Measurements from ENCODE around the gene RHOU.

DNA sequence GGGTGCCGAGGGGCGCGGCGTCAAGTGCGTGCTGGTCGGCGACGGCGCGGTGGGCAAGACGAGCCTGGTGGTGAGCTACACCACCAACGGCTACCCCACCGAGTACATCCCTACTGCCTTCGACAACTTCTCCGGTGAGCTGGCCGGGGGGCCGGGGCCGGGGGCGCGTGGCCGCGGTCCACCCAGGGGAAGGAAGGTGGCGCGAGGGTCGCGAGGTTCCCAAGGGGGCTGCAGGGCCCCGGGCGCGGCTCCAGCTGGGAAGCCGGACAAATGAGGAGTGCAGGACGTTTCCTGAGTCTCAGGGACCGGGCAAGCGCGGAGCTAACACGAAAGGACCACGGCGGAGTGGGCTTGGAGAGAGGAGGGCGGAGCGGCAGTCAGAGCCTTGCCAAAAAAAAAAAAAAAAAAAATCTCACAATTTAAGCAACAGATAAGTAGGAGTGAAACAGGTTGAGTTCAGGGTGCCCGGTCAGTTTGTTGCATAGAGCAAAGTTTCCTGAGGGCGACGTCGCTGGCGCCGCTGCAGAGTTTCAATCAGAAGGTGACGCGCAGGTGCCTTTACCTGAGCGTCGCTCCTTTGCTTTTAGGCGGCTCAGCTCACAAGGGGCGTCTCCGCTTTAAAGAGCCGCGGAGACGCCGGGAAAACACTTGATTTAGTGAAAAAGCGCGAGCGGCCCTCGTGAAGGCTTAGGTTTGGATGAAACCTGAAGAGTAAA is 750 bp downstream of the RHOU start:
- TF ChIP-seq KMT2B (CRISPR knock-in tag; IDR thresholded peaks at IDR 0.05) (no peak; the same call in 1 of the 2 replicates), ZNF790 (CRISPR knock-in tag; IDR thresholded peaks at IDR 0.05; ENCODE audit: borderline replicate concordance) (no peak), ZNF564 (CRISPR knock-in tag; IDR thresholded peaks at IDR 0.05) (no peak), NFKBIZ (CRISPR knock-in tag; IDR thresholded peaks at IDR 0.05) (no peak), POGZ (CRISPR knock-in tag; IDR thresholded peaks at IDR 0.05) (0 out of 2 replicates have a peak, but pooled peaks have one; percentile 27), IKZF1 (IDR thresholded peaks at IDR 0.05) (no peak), NR2F1 (CRISPR knock-in tag; IDR thresholded peaks at IDR 0.05) (no peak), ZFY (CRISPR knock-in tag; IDR thresholded peaks at IDR 0.05) (no peak), NFIC (IDR thresholded peaks at IDR 0.05; ENCODE audit: low read length) (no peak)
- TF ChIP-seq, protein P1, sequence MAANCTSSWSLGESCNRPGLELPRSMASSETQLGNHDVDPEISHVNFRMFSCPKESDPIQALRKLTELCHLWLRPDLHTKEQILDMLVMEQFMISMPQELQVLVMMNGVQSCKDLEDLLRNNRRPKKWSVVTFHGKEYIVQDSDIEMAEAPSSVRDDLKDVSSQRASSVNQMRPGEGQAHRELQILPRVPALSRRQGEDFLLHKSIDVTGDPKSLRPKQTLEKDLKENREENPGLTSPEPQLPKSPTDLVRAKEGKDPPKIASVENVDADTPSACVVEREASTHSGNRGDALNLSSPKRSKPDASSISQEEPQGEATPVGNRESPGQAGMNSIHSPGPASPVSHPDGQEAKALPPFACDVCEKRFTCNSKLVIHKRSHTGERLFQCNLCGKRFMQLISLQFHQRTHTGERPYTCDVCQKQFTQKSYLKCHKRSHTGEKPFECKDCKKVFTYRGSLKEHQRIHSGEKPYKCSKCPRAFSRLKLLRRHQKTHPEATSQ (CRISPR knock-in tag; IDR thresholded peaks at IDR 0.05; ENCODE audit: borderline replicate concordance): no peak
- TF ChIP-seq, protein P2, sequence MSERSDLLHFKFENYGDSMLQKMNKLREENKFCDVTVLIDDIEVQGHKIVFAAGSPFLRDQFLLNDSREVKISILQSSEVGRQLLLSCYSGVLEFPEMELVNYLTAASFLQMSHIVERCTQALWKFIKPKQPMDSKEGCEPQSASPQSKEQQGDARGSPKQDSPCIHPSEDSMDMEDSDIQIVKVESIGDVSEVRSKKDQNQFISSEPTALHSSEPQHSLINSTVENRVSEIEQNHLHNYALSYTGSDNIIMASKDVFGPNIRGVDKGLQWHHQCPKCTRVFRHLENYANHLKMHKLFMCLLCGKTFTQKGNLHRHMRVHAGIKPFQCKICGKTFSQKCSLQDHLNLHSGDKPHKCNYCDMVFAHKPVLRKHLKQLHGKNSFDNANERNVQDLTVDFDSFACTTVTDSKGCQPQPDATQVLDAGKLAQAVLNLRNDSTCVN (CRISPR knock-in tag; IDR thresholded peaks at IDR 0.05; ENCODE audit: borderline replicate concordance): no peak
- TF ChIP-seq, protein P3, sequence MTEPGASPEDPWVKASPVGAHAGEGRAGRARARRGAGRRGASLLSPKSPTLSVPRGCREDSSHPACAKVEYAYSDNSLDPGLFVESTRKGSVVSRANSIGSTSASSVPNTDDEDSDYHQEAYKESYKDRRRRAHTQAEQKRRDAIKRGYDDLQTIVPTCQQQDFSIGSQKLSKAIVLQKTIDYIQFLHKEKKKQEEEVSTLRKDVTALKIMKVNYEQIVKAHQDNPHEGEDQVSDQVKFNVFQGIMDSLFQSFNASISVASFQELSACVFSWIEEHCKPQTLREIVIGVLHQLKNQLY (CRISPR knock-in tag; IDR thresholded peaks at IDR 0.05): no peak
- TF ChIP-seq, protein P4, sequence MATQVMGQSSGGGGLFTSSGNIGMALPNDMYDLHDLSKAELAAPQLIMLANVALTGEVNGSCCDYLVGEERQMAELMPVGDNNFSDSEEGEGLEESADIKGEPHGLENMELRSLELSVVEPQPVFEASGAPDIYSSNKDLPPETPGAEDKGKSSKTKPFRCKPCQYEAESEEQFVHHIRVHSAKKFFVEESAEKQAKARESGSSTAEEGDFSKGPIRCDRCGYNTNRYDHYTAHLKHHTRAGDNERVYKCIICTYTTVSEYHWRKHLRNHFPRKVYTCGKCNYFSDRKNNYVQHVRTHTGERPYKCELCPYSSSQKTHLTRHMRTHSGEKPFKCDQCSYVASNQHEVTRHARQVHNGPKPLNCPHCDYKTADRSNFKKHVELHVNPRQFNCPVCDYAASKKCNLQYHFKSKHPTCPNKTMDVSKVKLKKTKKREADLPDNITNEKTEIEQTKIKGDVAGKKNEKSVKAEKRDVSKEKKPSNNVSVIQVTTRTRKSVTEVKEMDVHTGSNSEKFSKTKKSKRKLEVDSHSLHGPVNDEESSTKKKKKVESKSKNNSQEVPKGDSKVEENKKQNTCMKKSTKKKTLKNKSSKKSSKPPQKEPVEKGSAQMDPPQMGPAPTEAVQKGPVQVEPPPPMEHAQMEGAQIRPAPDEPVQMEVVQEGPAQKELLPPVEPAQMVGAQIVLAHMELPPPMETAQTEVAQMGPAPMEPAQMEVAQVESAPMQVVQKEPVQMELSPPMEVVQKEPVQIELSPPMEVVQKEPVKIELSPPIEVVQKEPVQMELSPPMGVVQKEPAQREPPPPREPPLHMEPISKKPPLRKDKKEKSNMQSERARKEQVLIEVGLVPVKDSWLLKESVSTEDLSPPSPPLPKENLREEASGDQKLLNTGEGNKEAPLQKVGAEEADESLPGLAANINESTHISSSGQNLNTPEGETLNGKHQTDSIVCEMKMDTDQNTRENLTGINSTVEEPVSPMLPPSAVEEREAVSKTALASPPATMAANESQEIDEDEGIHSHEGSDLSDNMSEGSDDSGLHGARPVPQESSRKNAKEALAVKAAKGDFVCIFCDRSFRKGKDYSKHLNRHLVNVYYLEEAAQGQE (IDR thresholded peaks at IDR 0.05; ENCODE audit: borderline replicate concordance in 1 of 2, low read depth in 1 of 2, low read length in 2 of 2): no peak
- TF ChIP-seq, protein P5, sequence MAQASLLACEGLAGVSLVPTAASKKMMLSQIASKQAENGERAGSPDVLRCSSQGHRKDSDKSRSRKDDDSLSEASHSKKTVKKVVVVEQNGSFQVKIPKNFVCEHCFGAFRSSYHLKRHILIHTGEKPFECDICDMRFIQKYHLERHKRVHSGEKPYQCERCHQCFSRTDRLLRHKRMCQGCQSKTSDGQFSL (CRISPR knock-in tag; IDR thresholded peaks at IDR 0.05): no peak

Measured in HepG2 (cell line).